ENCODE measurements around the gene OR52B4.
"Not testable (repeated sequence)": the region's sequence is repeated elsewhere in the genome, so short reads cannot be mapped to it uniquely, and the experiment has no call there.

The OR52B4 gene

GRCh38 chr11:4368286-4368685 is at the start of gene OR52B4:
OR52B4 (minus strand) TSS chr11:4368386; CDS start chr11:4368295, 91 bp downstream.
- no peak within 1 kb of the TSS for H3K4me3 Mint-ChIP-seq
- H3K27ac Mint-ChIP-seq: no peak within 1 kb of the TSS
- no peaks in the 10 kb centered on the region for H3K9me3 Mint-ChIP-seq
- ATAC-seq (no peak), DNase-seq (ENCODE audit: low spot score in 2 of 2) (no peak)
- no peaks in the 10 kb centered on the region for H3K36me3 Mint-ChIP-seq
- no peaks in the 10 kb centered on the region for H3K4me1 Mint-ChIP-seq

GRCh38 chr11:4416816-4417215 is 48.6 kb upstream of the OR52B4 start:
- ATAC-seq (no peak), DNase-seq (ENCODE audit: low spot score in 2 of 2) (no peak)
- no peaks in the 10 kb centered on the region for H3K36me3 Mint-ChIP-seq
- no peaks in the 10 kb centered on the region for H3K4me1 Mint-ChIP-seq
- no peak overlapping the region for H3K27ac Mint-ChIP-seq
- no peak overlapping the region for H3K4me3 Mint-ChIP-seq
- H3K9me3 Mint-ChIP-seq: no peaks in the 10 kb centered on the region

GRCh38 chr11:4416306-4416705 is 48.1 kb upstream of the OR52B4 start:
- H3K36me3 Mint-ChIP-seq: no peaks in the 10 kb centered on the region
- DNase-seq (ENCODE audit: low spot score in 2 of 2) (no peak), ATAC-seq (no peak)
- H3K4me1 Mint-ChIP-seq: no peaks in the 10 kb centered on the region
- H3K4me3 Mint-ChIP-seq: no peak overlapping the region
- no peak overlapping the region for H3K27ac Mint-ChIP-seq
- H3K9me3 Mint-ChIP-seq: no peaks in the 10 kb centered on the region

GRCh38 chr11:4406206-4406605 is 38.0 kb upstream of the OR52B4 start:
- H3K9me3 Mint-ChIP-seq; H3K4me3 Mint-ChIP-seq; ATAC-seq; H3K36me3 Mint-ChIP-seq; H3K27ac Mint-ChIP-seq; DNase-seq (ENCODE audit: low spot score in 2 of 2); H3K4me1 Mint-ChIP-seq: not testable (repeated sequence)

GRCh38 chr11:4393858-4394223 is 25.7 kb upstream of the OR52B4 start:
- Mint-ChIP-seq H3K4me3 (peak overlapping the region; percentile 94), H3K27ac (peak overlapping the region; percentile 95), H3K36me3 (peaks cover 31% of the 10 kb centered on the region), H3K4me1 (peaks cover 48% of the 10 kb centered on the region), H3K9me3 (peaks cover 6% of the 10 kb centered on the region)
- DNase-seq (ENCODE audit: low spot score in 2 of 2) (no peak), ATAC-seq (peak; percentile 2)

GRCh38 chr11:4393209-4393857 is 25.1 kb upstream of the OR52B4 start, which contains the start of gene TRIM21:
TRIM21 (minus strand) TSS chr11:4393702; CDS start chr11:4390409, 3,293 bp downstream.
- Mint-ChIP-seq H3K36me3 (peaks cover 37% of the 10 kb centered on the region), H3K4me3 (peak within 1 kb of the TSS; percentile 94), H3K27ac (peak within 1 kb of the TSS; percentile 95), H3K9me3 (peaks cover 4% of the 10 kb centered on the region), H3K4me1 (peaks cover 50% of the 10 kb centered on the region)
- peak; percentile 59 to 93 for DNase-seq (ENCODE audit: low spot score in 2 of 2)
- ATAC-seq: peak; percentile 99

GRCh38 chr11:4388221-4388620 is 20.0 kb upstream of the OR52B4 start:
- Mint-ChIP-seq H3K4me3 (no peak overlapping the region), H3K36me3 (peaks cover 81% of the 10 kb centered on the region), H3K9me3 (no peaks in the 10 kb centered on the region), H3K27ac (peak overlapping the region; percentile 30), H3K4me1 (peaks cover 43% of the 10 kb centered on the region)
- ATAC-seq: no peak
- DNase-seq (ENCODE audit: low spot score in 2 of 2): no peak

GRCh38 chr11:4385978-4386740 is 18.0 kb upstream of the OR52B4 start:
- no peak overlapping the region for H3K4me3 Mint-ChIP-seq
- H3K27ac Mint-ChIP-seq: peak overlapping the region; percentile 46
- H3K9me3 Mint-ChIP-seq: no peaks in the 10 kb centered on the region
- peaks cover 25% of the 10 kb centered on the region for H3K4me1 Mint-ChIP-seq
- H3K36me3 Mint-ChIP-seq: peaks cover 73% of the 10 kb centered on the region
- DNase-seq (ENCODE audit: low spot score in 2 of 2) (no peak), ATAC-seq (no peak)

- H3K4me1 Mint-ChIP-seq: no peaks in the 10 kb centered on the region
- H3K36me3 Mint-ChIP-seq: peaks cover 30% of the 10 kb centered on the region
- H3K9me3 Mint-ChIP-seq: no peaks in the 10 kb centered on the region
- DNase-seq (ENCODE audit: low spot score in 2 of 2): no peak
- no peak for ATAC-seq
- H3K4me3 Mint-ChIP-seq: no peak overlapping the region
- no peak overlapping the region for H3K27ac Mint-ChIP-seq
Observed at GRCh38 chr11:4381901-4382300, 13.7 kb upstream of the OR52B4 start.

- no peak for DNase-seq (ENCODE audit: low spot score in 2 of 2)
- H3K27ac Mint-ChIP-seq: no peak overlapping the region
Observed at GRCh38 chr11:4375431-4376140, 7.4 kb upstream of the OR52B4 start.

GRCh38 chr11:4370166-4370565 is 2.0 kb upstream of the OR52B4 start:
- Mint-ChIP-seq H3K4me1 (no peaks in the 10 kb centered on the region), H3K9me3 (no peaks in the 10 kb centered on the region), H3K27ac (no peak overlapping the region), H3K4me3 (no peak overlapping the region), H3K36me3 (no peaks in the 10 kb centered on the region)
- ATAC-seq (no peak), DNase-seq (ENCODE audit: low spot score in 2 of 2) (no peak)

More at GRCh38 chr11:4375431-4376140, 7.4 kb upstream of the OR52B4 start:
- no peaks in the 10 kb centered on the region for H3K4me1 Mint-ChIP-seq
- H3K9me3 Mint-ChIP-seq: no peaks in the 10 kb centered on the region
- peak; percentile 96 for ATAC-seq
- no peaks in the 10 kb centered on the region for H3K36me3 Mint-ChIP-seq
- H3K4me3 Mint-ChIP-seq: no peak overlapping the region

GRCh38 chr11:4348142-4348541 is 20.0 kb downstream of the OR52B4 start:
- H3K9me3 Mint-ChIP-seq; H3K36me3 Mint-ChIP-seq; H3K27ac Mint-ChIP-seq; H3K4me3 Mint-ChIP-seq; H3K4me1 Mint-ChIP-seq; DNase-seq (ENCODE audit: low spot score in 2 of 2): not testable (repeated sequence)
- peak; percentile 45 for ATAC-seq

- DNase-seq (ENCODE audit: low spot score in 2 of 2); H3K4me3 Mint-ChIP-seq; H3K4me1 Mint-ChIP-seq; H3K9me3 Mint-ChIP-seq; H3K27ac Mint-ChIP-seq; H3K36me3 Mint-ChIP-seq: not testable (repeated sequence)
- ATAC-seq: peak; percentile 48
Observed at GRCh38 chr11:4345366-4345765, 22.8 kb downstream of the OR52B4 start.

- not testable (repeated sequence) for ATAC-seq; H3K27ac Mint-ChIP-seq; H3K4me3 Mint-ChIP-seq; H3K36me3 Mint-ChIP-seq; DNase-seq (ENCODE audit: low spot score in 2 of 2); H3K4me1 Mint-ChIP-seq; H3K9me3 Mint-ChIP-seq
Observed at GRCh38 chr11:4334356-4334755, 33.8 kb downstream of the OR52B4 start.

All from stimulated activated effector memory CD8-positive, alpha-beta T cell treated with anti-CD3 and anti-CD28 coated beads, Interleukin-12 subunit alpha, Interleukin-12 subunit beta, amount 100 ng/mL, for 72 hours (primary cell).